HEK293 (cell line): ENCODE data around the gene PCLO.

Source experiments
- CTCF ChIA-PET: fragments of 350-600 bp; formaldehyde crosslinking; extraction: SDS; loops from one replicate; lab custom pipeline; 2021; ENCODE audit warnings: antibody characterized with exemption; lab: Yijun Ruan, JAX
- POLR2A ChIA-PET: fragments of 300-600 bp; formaldehyde crosslinking; extraction: SDS; loops from one replicate; lab custom pipeline; 2020; ENCODE audit warnings: antibody characterized with exemption, inconsistent platforms; lab: Yijun Ruan, JAX
- H3K27ac ChIP-seq: fragments of 200-500 bp; sonication (Bioruptor generic); 2 replicates; pipeline ENCODE4 v1.5.1; 2014; ENCODE audit warnings: low read depth, low read length, control low read depth, inconsistent platforms; ENCODE audit errors: extremely low read depth
- H3K36me3 ChIP-seq, 2 experiments: fragments of 200-500 bp in 1 of 2; sonication (Bioruptor generic) in 1 of 2; 1 replicate in 1 of 2; 2 replicates in 1 of 2; pipeline ENCODE4 v1.5.1; 2014 to 2017; ENCODE audit warnings: inconsistent platforms in 2 of 2, low read length in 2 of 2; ENCODE audit not compliant: control insufficient read depth in 2 of 2, insufficient read depth in 1 of 2
- H3K4me1 ChIP-seq: fragments of 200-500 bp; sonication (Bioruptor generic); 2 replicates; pipeline ENCODE4 v1.5.1; 2014; ENCODE audit warnings: mild to moderate bottlenecking, low read length, inconsistent platforms; ENCODE audit not compliant: control insufficient read depth, insufficient read depth
- H3K4me3 ChIP-seq: 2 replicates; pipeline ENCODE4 v1.5.1; 2011; ENCODE audit warnings: low read depth, mild to moderate bottlenecking, control low read depth, low read length, moderate library complexity
- H3K9me3 ChIP-seq: fragments of 200-500 bp; sonication (Bioruptor generic); 2 replicates; pipeline ENCODE4 v1.5.1; 2014; ENCODE audit warnings: low read depth, low read length, inconsistent platforms; ENCODE audit not compliant: control insufficient read depth, insufficient read depth
- HOXD13 ChIP-seq: sonication (generic); formaldehyde crosslinking; IDR thresholded peaks from 2 replicates; pipeline ENCODE4 v1.8.0; 2022; ENCODE audit warnings: missing genetic modification reagents, borderline replicate concordance
- MYNN ChIP-seq: fragments of 450-650 bp; formaldehyde crosslinking; IDR thresholded peaks from 2 replicates; pipeline ENCODE4 v1.5.1; 2016; ENCODE audit warnings: missing biosample characterization, missing genetic modification characterization, borderline replicate concordance
- SCRT2 ChIP-seq: fragments of 450-650 bp; formaldehyde crosslinking; IDR thresholded peaks from 2 replicates; pipeline ENCODE4 v1.5.1; 2016; ENCODE audit warnings: missing biosample characterization, missing genetic modification characterization
- ZNF121 ChIP-seq: fragments of 450-650 bp; formaldehyde crosslinking; IDR thresholded peaks from 2 replicates; pipeline ENCODE4 v1.5.1; 2016; ENCODE audit warnings: missing biosample characterization, missing genetic modification characterization
- ZNF311 ChIP-seq: fragments of 450-650 bp; formaldehyde crosslinking; IDR thresholded peaks from 2 replicates; pipeline ENCODE4 v1.5.1; 2017; ENCODE audit warnings: missing biosample characterization, missing genetic modification characterization, borderline replicate concordance
- ZNF37A ChIP-seq: fragments of 450-650 bp; IDR thresholded peaks from 2 replicates; pipeline ENCODE4 v1.5.1; 2018; ENCODE audit warnings: missing biosample characterization, missing genetic modification characterization
- ZNF398 ChIP-seq: fragments of 450-650 bp; formaldehyde crosslinking; IDR thresholded peaks from 2 replicates; pipeline ENCODE4 v1.5.1; 2017; ENCODE audit warnings: missing biosample characterization, missing genetic modification characterization
- ZNF501 ChIP-seq: fragments of 450-650 bp; formaldehyde crosslinking; IDR thresholded peaks from 2 replicates; pipeline ENCODE4 v1.5.1; 2016; ENCODE audit warnings: missing biosample characterization, missing genetic modification characterization
- ZNF514 ChIP-seq: fragments of 450-650 bp; formaldehyde crosslinking; IDR thresholded peaks from 2 replicates; pipeline ENCODE4 v1.5.1; 2016; ENCODE audit warnings: missing biosample characterization, missing genetic modification characterization
- ZNF521 ChIP-seq: fragments of 450-650 bp; formaldehyde crosslinking; IDR thresholded peaks from 2 replicates; pipeline ENCODE4 v1.5.1; 2017; ENCODE audit warnings: missing biosample characterization, mild to moderate bottlenecking, missing genetic modification characterization
- ZNF549 ChIP-seq: fragments of 450-650 bp; IDR thresholded peaks from 2 replicates; pipeline ENCODE4 v1.5.1; 2018; ENCODE audit warnings: missing biosample characterization, missing genetic modification characterization, mild to moderate bottlenecking, inconsistent platforms, moderate library complexity
- ZNF626 ChIP-seq: fragments of 450-650 bp; sonication (Bioruptor Pico); formaldehyde crosslinking; IDR thresholded peaks from 2 replicates; pipeline ENCODE4 v1.5.1; 2018; ENCODE audit warnings: missing biosample characterization, missing genetic modification characterization, inconsistent platforms
- ZNF658 ChIP-seq: fragments of 450-650 bp; formaldehyde crosslinking; IDR thresholded peaks from 2 replicates; pipeline ENCODE4; 2016; ENCODE audit warnings: missing biosample characterization, missing genetic modification characterization
- TF ChIP-seq, protein P1 (sequence below): fragments of 450-650 bp; formaldehyde crosslinking; IDR thresholded peaks from 2 replicates; pipeline ENCODE4 v1.5.0; 2017; ENCODE audit warnings: missing biosample characterization, missing genetic modification characterization, borderline replicate concordance
- TF ChIP-seq, protein P2 (sequence below): sonication (generic); formaldehyde crosslinking; IDR thresholded peaks from 2 replicates; pipeline ENCODE4 v1.8.1; 2022; ENCODE audit warnings: mild to moderate bottlenecking, moderate library complexity, missing genetic modification reagents
- TF ChIP-seq, protein P3 (sequence below): fragments of 450-650 bp; formaldehyde crosslinking; IDR thresholded peaks from 2 replicates; pipeline ENCODE4; 2016; ENCODE audit warnings: missing biosample characterization, missing genetic modification characterization
- TF ChIP-seq, protein P4 (sequence below): IDR thresholded peaks from 2 replicates; pipeline ENCODE4 v1.6.1; 2011; ENCODE audit warnings: mild to moderate bottlenecking, low read depth, low read length, borderline replicate concordance
- TF ChIP-seq, protein P5 (sequence below): fragments of 450-650 bp; formaldehyde crosslinking; IDR thresholded peaks from 2 replicates; pipeline ENCODE4 v1.5.1; 2017; ENCODE audit warnings: missing biosample characterization, missing genetic modification characterization

PCLO gene

DNA sequence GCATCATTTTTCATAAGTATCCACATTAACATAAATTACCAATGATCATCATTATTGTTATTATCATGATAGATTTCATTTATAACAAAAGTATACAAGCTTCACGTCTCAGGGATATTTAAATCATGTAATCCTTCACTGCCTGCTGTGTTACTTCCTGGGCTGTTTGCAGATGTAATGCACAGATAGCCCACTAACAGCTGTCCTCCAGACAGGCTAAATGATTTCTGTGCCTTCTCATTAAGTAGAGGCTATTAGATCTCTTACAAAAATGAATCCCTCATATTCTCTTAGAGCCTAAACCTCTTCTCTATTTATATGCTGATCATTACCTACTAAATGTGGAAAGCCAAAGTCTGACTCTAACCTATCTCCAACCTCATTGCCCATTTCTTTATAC is 9.3 kb downstream of the PCLO start (continued):
- no peak for TF ChIP-seq ZNF658 (tag by site-specific recombination)
- TF ChIP-seq ZNF121 (tag by site-specific recombination): no peak

DNA sequence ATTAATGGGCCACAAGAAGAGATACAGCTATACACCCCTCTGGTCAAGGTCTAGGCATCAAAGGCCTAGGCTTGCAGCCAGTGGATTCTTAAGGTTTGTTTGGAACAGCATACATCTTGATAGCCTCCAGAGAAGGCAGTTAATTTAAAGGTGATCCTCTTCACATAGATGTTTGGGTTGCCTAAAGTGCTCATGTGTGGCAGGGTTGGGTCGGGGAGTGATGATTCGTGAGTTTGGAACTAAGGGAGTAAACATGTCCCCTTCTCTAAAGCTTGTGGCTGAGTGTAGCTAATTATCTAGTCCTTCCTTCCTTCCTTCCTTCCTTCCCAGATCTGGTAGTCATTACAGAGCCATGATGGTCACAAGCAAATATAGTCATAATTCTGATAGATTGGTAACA is 12.4 kb downstream of the PCLO start:
- H3K4me3 ChIP-seq: no peak overlapping the region
- ChIA-PET CTCF (interaction anchor here (0.6 to 1.3 kb wide), 2 partner anchors 12 to 1299 kb away, joined by 3 to 4 read pairs; partner anchors contain the start of gene PCLO), POLR2A (no interaction called here)
- H3K4me1 ChIP-seq: no peaks in the 10 kb centered on the region
- H3K27ac ChIP-seq: no peak overlapping the region
- H3K36me3 ChIP-seq: peaks cover 0 to 3% of the 10 kb centered on the region in 2 experiments; a peak in 2 of 3 replicates
- TF ChIP-seq, protein P1, sequence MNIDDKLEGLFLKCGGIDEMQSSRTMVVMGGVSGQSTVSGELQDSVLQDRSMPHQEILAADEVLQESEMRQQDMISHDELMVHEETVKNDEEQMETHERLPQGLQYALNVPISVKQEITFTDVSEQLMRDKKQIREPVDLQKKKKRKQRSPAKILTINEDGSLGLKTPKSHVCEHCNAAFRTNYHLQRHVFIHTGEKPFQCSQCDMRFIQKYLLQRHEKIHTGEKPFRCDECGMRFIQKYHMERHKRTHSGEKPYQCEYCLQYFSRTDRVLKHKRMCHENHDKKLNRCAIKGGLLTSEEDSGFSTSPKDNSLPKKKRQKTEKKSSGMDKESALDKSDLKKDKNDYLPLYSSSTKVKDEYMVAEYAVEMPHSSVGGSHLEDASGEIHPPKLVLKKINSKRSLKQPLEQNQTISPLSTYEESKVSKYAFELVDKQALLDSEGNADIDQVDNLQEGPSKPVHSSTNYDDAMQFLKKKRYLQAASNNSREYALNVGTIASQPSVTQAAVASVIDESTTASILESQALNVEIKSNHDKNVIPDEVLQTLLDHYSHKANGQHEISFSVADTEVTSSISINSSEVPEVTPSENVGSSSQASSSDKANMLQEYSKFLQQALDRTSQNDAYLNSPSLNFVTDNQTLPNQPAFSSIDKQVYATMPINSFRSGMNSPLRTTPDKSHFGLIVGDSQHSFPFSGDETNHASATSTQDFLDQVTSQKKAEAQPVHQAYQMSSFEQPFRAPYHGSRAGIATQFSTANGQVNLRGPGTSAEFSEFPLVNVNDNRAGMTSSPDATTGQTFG (tag by site-specific recombination): no peak
- TF ChIP-seq ZNF514 (tag by site-specific recombination): no peak
- TF ChIP-seq, protein P2, sequence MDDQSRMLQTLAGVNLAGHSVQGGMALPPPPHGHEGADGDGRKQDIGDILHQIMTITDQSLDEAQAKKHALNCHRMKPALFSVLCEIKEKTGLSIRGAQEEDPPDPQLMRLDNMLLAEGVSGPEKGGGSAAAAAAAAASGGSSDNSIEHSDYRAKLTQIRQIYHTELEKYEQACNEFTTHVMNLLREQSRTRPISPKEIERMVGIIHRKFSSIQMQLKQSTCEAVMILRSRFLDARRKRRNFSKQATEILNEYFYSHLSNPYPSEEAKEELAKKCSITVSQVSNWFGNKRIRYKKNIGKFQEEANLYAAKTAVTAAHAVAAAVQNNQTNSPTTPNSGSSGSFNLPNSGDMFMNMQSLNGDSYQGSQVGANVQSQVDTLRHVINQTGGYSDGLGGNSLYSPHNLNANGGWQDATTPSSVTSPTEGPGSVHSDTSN (CRISPR knock-in tag): no peak
- no peak for TF ChIP-seq HOXD13 (CRISPR knock-in tag)
- TF ChIP-seq SCRT2: no peak
- TF ChIP-seq ZNF549 (tag by site-specific recombination): no peak
- TF ChIP-seq, protein P3, sequence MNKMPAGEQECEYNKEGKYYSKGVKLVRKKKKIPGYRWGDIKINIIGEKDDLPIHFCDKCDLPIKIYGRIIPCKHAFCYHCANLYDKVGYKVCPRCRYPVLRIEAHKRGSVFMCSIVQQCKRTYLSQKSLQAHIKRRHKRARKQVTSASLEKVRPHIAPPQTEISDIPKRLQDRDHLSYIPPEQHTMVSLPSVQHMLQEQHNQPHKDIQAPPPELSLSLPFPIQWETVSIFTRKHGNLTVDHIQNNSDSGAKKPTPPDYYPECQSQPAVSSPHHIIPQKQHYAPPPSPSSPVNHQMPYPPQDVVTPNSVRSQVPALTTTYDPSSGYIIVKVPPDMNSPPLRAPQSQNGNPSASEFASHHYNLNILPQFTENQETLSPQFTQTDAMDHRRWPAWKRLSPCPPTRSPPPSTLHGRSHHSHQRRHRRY: no peak
- TF ChIP-seq, protein P4, sequence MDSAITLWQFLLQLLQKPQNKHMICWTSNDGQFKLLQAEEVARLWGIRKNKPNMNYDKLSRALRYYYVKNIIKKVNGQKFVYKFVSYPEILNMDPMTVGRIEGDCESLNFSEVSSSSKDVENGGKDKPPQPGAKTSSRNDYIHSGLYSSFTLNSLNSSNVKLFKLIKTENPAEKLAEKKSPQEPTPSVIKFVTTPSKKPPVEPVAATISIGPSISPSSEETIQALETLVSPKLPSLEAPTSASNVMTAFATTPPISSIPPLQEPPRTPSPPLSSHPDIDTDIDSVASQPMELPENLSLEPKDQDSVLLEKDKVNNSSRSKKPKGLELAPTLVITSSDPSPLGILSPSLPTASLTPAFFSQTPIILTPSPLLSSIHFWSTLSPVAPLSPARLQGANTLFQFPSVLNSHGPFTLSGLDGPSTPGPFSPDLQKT: no peak
- no peak for TF ChIP-seq ZNF37A (tag by site-specific recombination)
- no peak for TF ChIP-seq ZNF626 (tag by site-specific recombination)
- no peak for TF ChIP-seq ZNF311 (tag by site-specific recombination)
- TF ChIP-seq, protein P5, sequence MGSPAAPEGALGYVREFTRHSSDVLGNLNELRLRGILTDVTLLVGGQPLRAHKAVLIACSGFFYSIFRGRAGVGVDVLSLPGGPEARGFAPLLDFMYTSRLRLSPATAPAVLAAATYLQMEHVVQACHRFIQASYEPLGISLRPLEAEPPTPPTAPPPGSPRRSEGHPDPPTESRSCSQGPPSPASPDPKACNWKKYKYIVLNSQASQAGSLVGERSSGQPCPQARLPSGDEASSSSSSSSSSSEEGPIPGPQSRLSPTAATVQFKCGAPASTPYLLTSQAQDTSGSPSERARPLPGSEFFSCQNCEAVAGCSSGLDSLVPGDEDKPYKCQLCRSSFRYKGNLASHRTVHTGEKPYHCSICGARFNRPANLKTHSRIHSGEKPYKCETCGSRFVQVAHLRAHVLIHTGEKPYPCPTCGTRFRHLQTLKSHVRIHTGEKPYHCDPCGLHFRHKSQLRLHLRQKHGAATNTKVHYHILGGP (tag by site-specific recombination): no peak
- TF ChIP-seq ZNF501 (tag by site-specific recombination): no peak
- no peak for TF ChIP-seq ZNF398 (tag by site-specific recombination)
- no peak for TF ChIP-seq ZNF521 (tag by site-specific recombination)
- no peak for TF ChIP-seq MYNN (tag by site-specific recombination)
- H3K9me3 ChIP-seq: no peaks in the 10 kb centered on the region
